ENCODE data around the gene TNFRSF14. TPM values are rescaled to one million over a fixed set of nuclear protein-coding genes. Genes with fewer than 3 reads are reported as not detected.

Gene TNFRSF14
- total RNA-seq, 1 experiment from 2014 or later, result 25.5 TPM

DNA sequence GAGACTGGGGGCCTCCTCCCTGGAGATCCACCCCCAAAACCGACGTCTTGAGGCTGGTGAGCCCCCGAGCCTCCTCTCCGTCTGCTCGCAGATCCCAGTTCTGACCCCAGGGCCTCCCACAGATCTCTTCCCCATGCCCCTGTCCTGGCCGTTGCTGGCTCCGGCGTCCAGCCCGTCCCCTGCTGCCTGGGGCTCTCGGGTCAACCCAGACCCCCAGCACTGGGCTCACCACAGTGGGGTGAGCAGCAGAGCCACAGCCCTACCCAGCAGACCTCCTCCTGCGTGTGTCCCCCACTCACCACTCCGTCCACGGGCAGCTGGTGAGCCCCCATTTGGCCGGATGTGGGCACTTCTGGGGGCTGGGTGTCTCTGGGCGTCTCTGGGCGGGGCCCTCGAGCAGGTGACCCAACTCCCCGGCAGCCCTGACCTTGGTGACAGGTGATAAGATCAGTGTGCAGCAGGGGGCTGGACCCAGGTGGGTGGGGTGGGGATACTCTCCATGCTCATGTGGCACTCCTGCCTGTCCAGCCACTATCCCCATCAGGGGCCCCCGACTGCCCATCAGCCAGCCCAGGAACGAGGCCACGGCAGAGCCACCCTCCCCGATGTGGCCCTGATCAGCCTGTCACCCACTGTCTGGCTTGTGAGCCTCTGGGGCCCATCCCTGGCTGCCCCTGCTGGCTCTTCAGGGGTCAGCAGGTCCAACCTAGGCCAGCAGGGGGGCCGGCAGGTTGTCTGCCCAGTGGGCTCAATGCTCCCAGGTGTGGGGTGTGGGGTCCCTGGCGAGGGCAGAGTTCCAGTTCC is 709 bp downstream of the TNFRSF14 start:
- H3K79me2 ChIP-seq (ENCODE audit: low read length), result no peaks in the 10 kb centered on the region
- peaks cover 15% of the 10 kb centered on the region for H3K4me1 ChIP-seq (ENCODE audit: insufficient read depth, low read length)
- no peaks in the 10 kb centered on the region for H4K20me1 ChIP-seq (ENCODE audit: low read length)
- ATAC-seq (peak; percentile 55), DNase-seq (no peak)
- no peak overlapping the region for H3K27ac ChIP-seq (ENCODE audit: low read length)
- no peaks in the 10 kb centered on the region for H3K27me3 ChIP-seq (ENCODE audit: low read length)
- peak overlapping the region; percentile 84 for H2AFZ ChIP-seq (ENCODE audit: low read length)
- H3K9me3 ChIP-seq (ENCODE audit: low read length), result no peaks in the 10 kb centered on the region
- H3K9ac ChIP-seq (ENCODE audit: low read length), result peak overlapping the region; percentile 63
- peak overlapping the region; percentile 97 for H3K4me2 ChIP-seq (ENCODE audit: low read length)
- H3K4me3 ChIP-seq (ENCODE audit: low read length), result peak overlapping the region; percentile 83
- H3K36me3 ChIP-seq (ENCODE audit: low read depth, low read length), result no peaks in the 10 kb centered on the region
- TSS peak; percentile 39 for BruUV-seq (replicated peaks)
- no peaks in the 10 kb centered on the region for H3F3A ChIP-seq (ENCODE audit: low read length, unreplicated experiment)
- ChIA-PET CTCF (interaction anchor here (1.1 kb wide), 1 partner anchor 97 kb away, joined by 5 read pairs; no protein-coding TSS in a partner anchor), POLR2A (ENCODE audit: unreplicated experiment) (interaction anchor here (0.6 kb wide), 1 partner anchor 144 kb away, joined by 3 read pairs; no protein-coding TSS in a partner anchor)
- intact Hi-C loops (cut with micrococcal nuclease), result no loop called here
- TF ChIP-seq EZH2phosphoT487 (IDR thresholded peaks at IDR 0.05; ENCODE audit: borderline replicate concordance, low read length), result no peak
- H3K9me2 ChIP-seq (replicated peaks; ENCODE audit: low read length), result no peaks in the 10 kb centered on the region

DNA sequence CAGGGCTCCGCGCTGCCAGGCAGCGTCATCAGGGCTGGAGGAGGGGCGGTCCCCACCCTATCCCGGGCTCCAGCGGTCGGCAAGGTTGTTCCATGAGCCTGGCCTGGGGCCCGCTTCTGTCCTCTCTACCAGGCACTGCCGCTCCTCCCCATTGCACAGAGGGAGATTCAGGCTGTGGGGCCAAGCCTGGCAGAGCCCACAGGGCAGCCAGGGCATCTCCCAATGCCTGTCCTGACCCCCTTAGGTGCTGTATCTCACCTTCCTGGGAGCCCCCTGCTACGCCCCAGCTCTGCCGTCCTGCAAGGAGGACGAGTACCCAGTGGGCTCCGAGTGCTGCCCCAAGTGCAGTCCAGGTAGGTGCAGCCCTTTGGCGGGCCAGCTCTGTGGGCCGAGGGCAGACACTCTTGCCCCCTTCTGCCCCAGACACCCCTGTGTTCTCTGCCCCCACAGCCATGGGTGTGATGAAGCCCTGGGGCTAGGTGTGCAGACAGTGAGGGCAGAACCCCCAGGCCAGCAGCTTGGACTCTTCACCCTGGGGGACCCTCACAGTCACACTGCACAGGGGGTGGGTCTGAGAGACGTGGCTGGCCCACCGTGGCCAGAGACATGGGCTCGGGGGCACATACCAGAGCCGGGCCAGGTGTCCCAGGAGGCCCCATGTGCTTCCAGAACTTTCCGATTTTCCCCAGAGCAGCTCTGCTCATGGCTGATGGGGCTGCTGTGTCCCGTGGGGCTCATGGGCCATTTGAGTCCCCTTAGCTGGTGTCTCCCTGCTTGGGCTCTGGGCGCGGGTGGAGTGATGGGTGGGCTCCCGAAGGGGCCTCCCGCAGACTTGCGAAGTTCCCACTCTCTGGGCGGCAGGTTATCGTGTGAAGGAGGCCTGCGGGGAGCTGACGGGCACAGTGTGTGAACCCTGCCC is 1.6 kb downstream of the TNFRSF14 start:
- H2AFZ ChIP-seq (ENCODE audit: low read length), result no peak overlapping the region
- no peak overlapping the region for H3K4me3 ChIP-seq (ENCODE audit: low read length)
- H3K27me3 ChIP-seq (ENCODE audit: low read length), result no peaks in the 10 kb centered on the region
- no peaks in the 10 kb centered on the region for H3K79me2 ChIP-seq (ENCODE audit: low read length)
- no peak for TF ChIP-seq EZH2phosphoT487 (IDR thresholded peaks at IDR 0.05; ENCODE audit: borderline replicate concordance, low read length)
- TF ChIP-seq EZH2 (IDR thresholded peaks at IDR 0.05; ENCODE audit: low read length, unreplicated experiment), result no peak
- TF ChIP-seq, protein P1, sequence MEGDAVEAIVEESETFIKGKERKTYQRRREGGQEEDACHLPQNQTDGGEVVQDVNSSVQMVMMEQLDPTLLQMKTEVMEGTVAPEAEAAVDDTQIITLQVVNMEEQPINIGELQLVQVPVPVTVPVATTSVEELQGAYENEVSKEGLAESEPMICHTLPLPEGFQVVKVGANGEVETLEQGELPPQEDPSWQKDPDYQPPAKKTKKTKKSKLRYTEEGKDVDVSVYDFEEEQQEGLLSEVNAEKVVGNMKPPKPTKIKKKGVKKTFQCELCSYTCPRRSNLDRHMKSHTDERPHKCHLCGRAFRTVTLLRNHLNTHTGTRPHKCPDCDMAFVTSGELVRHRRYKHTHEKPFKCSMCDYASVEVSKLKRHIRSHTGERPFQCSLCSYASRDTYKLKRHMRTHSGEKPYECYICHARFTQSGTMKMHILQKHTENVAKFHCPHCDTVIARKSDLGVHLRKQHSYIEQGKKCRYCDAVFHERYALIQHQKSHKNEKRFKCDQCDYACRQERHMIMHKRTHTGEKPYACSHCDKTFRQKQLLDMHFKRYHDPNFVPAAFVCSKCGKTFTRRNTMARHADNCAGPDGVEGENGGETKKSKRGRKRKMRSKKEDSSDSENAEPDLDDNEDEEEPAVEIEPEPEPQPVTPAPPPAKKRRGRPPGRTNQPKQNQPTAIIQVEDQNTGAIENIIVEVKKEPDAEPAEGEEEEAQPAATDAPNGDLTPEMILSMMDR (conservative IDR thresholded peaks at IDR 0.05; ENCODE audit: low read depth, low read length), result no peak
- no peaks in the 10 kb centered on the region for H3K36me3 ChIP-seq (ENCODE audit: low read depth, low read length)
- H3K9me2 ChIP-seq (replicated peaks; ENCODE audit: low read length), result no peaks in the 10 kb centered on the region
- DNase-seq (no peak), ATAC-seq (no peak)
- no peak overlapping the region for H3K9ac ChIP-seq (ENCODE audit: low read length)
- H3K9me3 ChIP-seq (ENCODE audit: low read length), result no peaks in the 10 kb centered on the region
- H3K4me1 ChIP-seq (ENCODE audit: insufficient read depth, low read length), result peaks cover 15% of the 10 kb centered on the region
- BruUV-seq (replicated peaks), result no TSS peak
- intact Hi-C loops (cut with micrococcal nuclease), result no loop called here
- no peaks in the 10 kb centered on the region for H3F3A ChIP-seq (ENCODE audit: low read length, unreplicated experiment)
- CTCF ChIA-PET, result interaction anchor here (0.6 kb wide), 1 partner anchor 920 kb away, joined by 6 read pairs; no protein-coding TSS in a partner anchor
- H3K27ac ChIP-seq (ENCODE audit: low read length), result no peak overlapping the region
- H3K4me2 ChIP-seq (ENCODE audit: low read length), result peak overlapping the region; percentile 97; the same call in 1 of the 2 replicates
- H4K20me1 ChIP-seq (ENCODE audit: low read length), result no peaks in the 10 kb centered on the region
- POLR2A ChIA-PET (ENCODE audit: unreplicated experiment), result no interaction called here

DNA sequence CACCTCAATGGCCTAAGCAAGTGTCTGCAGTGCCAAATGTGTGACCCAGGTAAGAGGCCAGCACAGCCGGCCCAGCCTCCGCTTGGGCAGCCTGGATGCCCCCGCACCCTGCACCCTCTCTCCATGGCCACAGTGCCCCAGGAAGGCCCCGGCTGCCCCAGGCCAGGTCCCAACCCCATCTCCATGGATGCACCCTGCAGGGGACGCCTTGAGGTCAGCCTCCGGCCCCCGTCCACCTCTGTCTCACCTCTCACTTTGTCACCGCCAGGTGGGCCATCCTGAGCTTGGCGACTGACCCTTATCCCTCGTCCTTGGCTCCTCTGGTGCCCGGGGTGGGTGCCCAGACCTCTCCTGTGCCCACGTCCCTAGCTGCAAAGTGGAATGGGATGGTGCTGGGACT is 2.2 kb downstream of the TNFRSF14 start:
- no peaks in the 10 kb centered on the region for H3K79me2 ChIP-seq (ENCODE audit: low read length)
- BruUV-seq (replicated peaks), result no TSS peak
- TF ChIP-seq EZH2 (IDR thresholded peaks at IDR 0.05; ENCODE audit: low read length, unreplicated experiment) (no peak), EZH2phosphoT487 (IDR thresholded peaks at IDR 0.05; ENCODE audit: borderline replicate concordance, low read length) (no peak)
- TF ChIP-seq, protein P1 (conservative IDR thresholded peaks at IDR 0.05; ENCODE audit: low read depth, low read length), result no peak
- H3K9me2 ChIP-seq (replicated peaks; ENCODE audit: low read length), result no peaks in the 10 kb centered on the region
- H3K4me1 ChIP-seq (ENCODE audit: insufficient read depth, low read length), result peaks cover 15% of the 10 kb centered on the region
- ATAC-seq, result no peak
- intact Hi-C loops (cut with micrococcal nuclease), result no loop called here
- POLR2A ChIA-PET (ENCODE audit: unreplicated experiment), result no interaction called here
- no peak for DNase-seq
- no peak overlapping the region for H2AFZ ChIP-seq (ENCODE audit: low read length)
- no peak overlapping the region for H3K4me2 ChIP-seq (ENCODE audit: low read length)
- no peaks in the 10 kb centered on the region for H3K27me3 ChIP-seq (ENCODE audit: low read length)
- H4K20me1 ChIP-seq (ENCODE audit: low read length), result no peaks in the 10 kb centered on the region
- H3K27ac ChIP-seq (ENCODE audit: low read length), result no peak overlapping the region
- no peaks in the 10 kb centered on the region for H3F3A ChIP-seq (ENCODE audit: low read length, unreplicated experiment)
- no peak overlapping the region for H3K9ac ChIP-seq (ENCODE audit: low read length)
- no peaks in the 10 kb centered on the region for H3K9me3 ChIP-seq (ENCODE audit: low read length)
- H3K36me3 ChIP-seq (ENCODE audit: low read depth, low read length), result no peaks in the 10 kb centered on the region
- no peak overlapping the region for H3K4me3 ChIP-seq (ENCODE audit: low read length)
- CTCF ChIA-PET, result no interaction called here

Data from PC-3 (cell line).